ENCODE results near the gene ACKR1. TPM values are rescaled to one million over a fixed set of nuclear protein-coding genes. Genes with fewer than 3 reads are reported as not detected.
A peak's percentile ranks its signal among the peaks of the same experiment; 100 is the strongest.

The ACKR1 gene
- total RNA-seq, 1 experiment from 2014 or later: not detected

DNA sequence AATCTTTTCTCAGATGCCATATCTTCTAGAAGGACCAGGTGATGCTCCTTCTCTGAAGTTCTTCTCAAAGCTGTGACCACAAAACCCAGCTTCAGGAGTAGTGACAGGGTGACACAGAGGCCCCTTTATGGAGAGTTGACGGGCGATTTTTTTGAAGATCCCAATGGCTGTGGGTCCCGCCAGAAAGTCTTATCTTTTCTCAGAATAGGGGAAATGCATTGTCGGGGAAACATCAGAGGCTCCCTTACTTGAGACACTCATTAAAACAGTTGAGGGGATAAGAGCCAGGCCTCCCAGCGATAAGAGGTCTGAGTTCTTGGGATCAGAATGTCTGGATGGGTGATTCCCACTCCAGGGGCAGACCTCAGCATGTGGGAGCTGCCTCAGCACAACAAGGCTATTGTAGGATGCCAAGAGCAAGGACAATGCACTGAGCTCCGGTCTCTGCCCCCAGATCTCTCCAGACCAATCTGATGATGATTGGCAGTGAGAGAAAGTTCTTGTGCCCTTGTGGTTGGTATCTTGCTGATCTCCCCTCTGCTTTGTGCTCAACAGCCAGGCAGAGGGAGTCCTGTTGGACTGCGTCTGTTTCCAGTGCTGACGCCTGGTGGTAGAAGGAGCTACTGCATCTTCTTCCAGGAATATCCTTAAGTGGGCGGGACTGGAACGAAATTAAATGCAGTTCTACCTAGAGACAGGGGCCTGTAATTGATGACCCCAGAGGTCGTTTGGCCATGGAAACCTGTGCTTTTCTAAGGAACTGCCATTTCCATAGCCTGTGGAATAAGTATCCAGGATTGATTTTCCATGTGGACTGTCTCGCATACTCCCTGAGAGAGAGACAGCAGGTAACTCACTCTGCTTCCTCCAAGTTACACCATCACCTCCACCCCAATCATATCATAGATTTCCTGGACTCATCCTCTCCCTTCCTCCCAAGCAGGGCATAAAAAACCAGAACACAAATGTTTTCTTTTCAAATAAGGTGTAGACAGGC, 6.8 kb upstream of the ACKR1 start:
- no peaks in the 10 kb centered on the region for H3K36me3 ChIP-seq (ENCODE audit: insufficient read depth, low read length)
- H3K27ac ChIP-seq (ENCODE audit: low read length): no peak overlapping the region
- H3K4me2 ChIP-seq (ENCODE audit: low read depth, low read length, poor library complexity, severe bottlenecking): no peak overlapping the region
- H4K20me1 ChIP-seq (ENCODE audit: insufficient read depth, low read depth, low read length): no peaks in the 10 kb centered on the region; the same call in 1 of the 2 replicates
- no peak overlapping the region for H3K9ac ChIP-seq (ENCODE audit: low read length)
- H2AFZ ChIP-seq (ENCODE audit: low read length): no peak overlapping the region
- no peaks in the 10 kb centered on the region for H3K9me2 ChIP-seq (replicated peaks; ENCODE audit: insufficient read depth, low read length)
- H3K9me3 ChIP-seq (ENCODE audit: low read length): no peaks in the 10 kb centered on the region
- no peaks in the 10 kb centered on the region for H3K27me3 ChIP-seq (ENCODE audit: low read length)
- no peaks in the 10 kb centered on the region for H3K79me2 ChIP-seq (ENCODE audit: low read length)
- H3K4me3 ChIP-seq (ENCODE audit: low read length): no peak overlapping the region
- peak; percentile 90 for DNase-seq
- no peaks in the 10 kb centered on the region for H3K4me1 ChIP-seq (ENCODE audit: low read length)

DNA sequence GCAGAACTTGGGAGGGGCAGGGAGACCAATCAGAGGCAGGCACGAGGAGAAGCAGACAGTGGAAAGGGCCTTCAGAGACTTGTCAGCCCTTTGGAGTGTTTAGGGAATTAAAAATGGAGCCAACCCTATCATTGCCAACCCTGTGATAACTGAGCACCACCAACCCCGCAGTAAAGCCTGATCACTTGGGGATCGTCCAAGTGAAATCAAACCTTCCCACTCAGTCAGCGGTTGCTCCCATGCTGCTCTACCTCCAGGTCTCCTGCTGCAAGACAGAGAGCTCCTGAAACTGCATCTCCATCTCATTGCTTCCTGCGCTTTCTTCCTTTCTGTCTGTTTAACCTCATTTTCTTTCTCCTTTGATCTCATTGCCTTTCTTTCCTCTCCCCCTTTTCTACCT, 4.8 kb upstream of the ACKR1 start:
- Histone ChIP-seq H3K4me2 (ENCODE audit: low read depth, low read length, poor library complexity, severe bottlenecking) (no peak overlapping the region), H3K79me2 (ENCODE audit: low read length) (no peaks in the 10 kb centered on the region), H3K27me3 (ENCODE audit: low read length) (no peaks in the 10 kb centered on the region), H3K9me2 (replicated peaks; ENCODE audit: insufficient read depth, low read length) (no peaks in the 10 kb centered on the region), H3K4me3 (ENCODE audit: low read length) (no peak overlapping the region), H3K9ac (ENCODE audit: low read length) (no peak overlapping the region), H3K9me3 (ENCODE audit: low read length) (no peaks in the 10 kb centered on the region), H3K27ac (ENCODE audit: low read length) (no peak overlapping the region), H2AFZ (ENCODE audit: low read length) (no peak overlapping the region), H4K20me1 (ENCODE audit: insufficient read depth, low read depth, low read length) (no peaks in the 10 kb centered on the region; the same call in 1 of the 2 replicates), H3K36me3 (ENCODE audit: insufficient read depth, low read length) (no peaks in the 10 kb centered on the region), H3K4me1 (ENCODE audit: low read length) (no peaks in the 10 kb centered on the region)
- no peak for DNase-seq

DNA sequence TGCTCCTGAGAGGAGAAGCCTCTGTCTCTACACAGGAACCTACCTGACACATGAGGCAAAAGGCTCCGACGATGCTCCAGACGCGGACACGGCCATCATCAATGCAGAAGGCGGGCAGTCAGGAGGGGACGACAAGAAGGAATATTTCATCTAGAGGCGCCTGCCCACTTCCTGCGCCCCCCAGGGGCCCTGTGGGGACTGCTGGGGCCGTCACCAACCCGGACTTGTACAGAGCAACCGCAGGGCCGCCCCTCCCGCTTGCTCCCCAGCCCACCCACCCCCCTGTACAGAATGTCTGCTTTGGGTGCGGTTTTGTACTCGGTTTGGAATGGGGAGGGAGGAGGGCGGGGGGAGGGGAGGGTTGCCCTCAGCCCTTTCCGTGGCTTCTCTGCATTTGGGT, 3.9 kb upstream of the ACKR1 start:
- H3K27ac ChIP-seq (ENCODE audit: low read length): no peak overlapping the region
- H3K9ac ChIP-seq (ENCODE audit: low read length): no peak overlapping the region
- H3K9me2 ChIP-seq (replicated peaks; ENCODE audit: insufficient read depth, low read length): no peaks in the 10 kb centered on the region
- H3K4me2 ChIP-seq (ENCODE audit: low read depth, low read length, poor library complexity, severe bottlenecking): no peak overlapping the region
- H2AFZ ChIP-seq (ENCODE audit: low read length): no peak overlapping the region
- no peak for DNase-seq
- no peaks in the 10 kb centered on the region for H3K79me2 ChIP-seq (ENCODE audit: low read length)
- H3K4me1 ChIP-seq (ENCODE audit: low read length): no peaks in the 10 kb centered on the region
- H3K27me3 ChIP-seq (ENCODE audit: low read length): no peaks in the 10 kb centered on the region
- H3K4me3 ChIP-seq (ENCODE audit: low read length): no peak overlapping the region
- H4K20me1 ChIP-seq (ENCODE audit: insufficient read depth, low read depth, low read length): no peaks in the 10 kb centered on the region; the same call in 1 of the 2 replicates
- no peaks in the 10 kb centered on the region for H3K36me3 ChIP-seq (ENCODE audit: insufficient read depth, low read length)
- H3K9me3 ChIP-seq (ENCODE audit: low read length): no peaks in the 10 kb centered on the region

DNA sequence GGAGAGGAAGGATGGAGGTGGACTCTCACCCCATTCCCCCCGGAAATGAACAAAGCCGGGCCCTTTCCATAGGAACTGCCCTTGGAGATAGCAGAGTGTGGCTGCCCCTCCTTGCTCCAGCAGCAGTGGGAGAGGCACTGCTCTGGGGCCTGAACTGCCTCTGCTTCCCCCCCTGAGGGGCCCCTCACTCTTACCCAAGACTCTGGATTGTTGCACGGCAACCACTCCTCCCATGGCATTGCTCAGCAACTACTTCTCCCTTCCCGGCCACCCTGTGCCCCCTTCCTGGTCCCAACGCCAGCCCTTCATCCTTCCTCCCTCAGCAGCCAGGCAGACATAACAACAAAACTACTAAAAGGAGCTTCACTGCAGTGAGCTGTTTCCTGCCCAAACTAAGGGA, 3.0 kb upstream of the ACKR1 start:
- Histone ChIP-seq H3K79me2 (ENCODE audit: low read length) (no peaks in the 10 kb centered on the region), H2AFZ (ENCODE audit: low read length) (no peak overlapping the region), H3K9me3 (ENCODE audit: low read length) (no peaks in the 10 kb centered on the region), H3K4me3 (ENCODE audit: low read length) (no peak overlapping the region), H3K4me1 (ENCODE audit: low read length) (no peaks in the 10 kb centered on the region), H3K4me2 (ENCODE audit: low read depth, low read length, poor library complexity, severe bottlenecking) (no peak overlapping the region), H3K9me2 (replicated peaks; ENCODE audit: insufficient read depth, low read length) (no peaks in the 10 kb centered on the region), H4K20me1 (ENCODE audit: insufficient read depth, low read depth, low read length) (no peaks in the 10 kb centered on the region; the same call in 1 of the 2 replicates), H3K36me3 (ENCODE audit: insufficient read depth, low read length) (no peaks in the 10 kb centered on the region), H3K27me3 (ENCODE audit: low read length) (no peaks in the 10 kb centered on the region), H3K27ac (ENCODE audit: low read length) (no peak overlapping the region), H3K9ac (ENCODE audit: low read length) (no peak overlapping the region)
- DNase-seq: no peak

DNA sequence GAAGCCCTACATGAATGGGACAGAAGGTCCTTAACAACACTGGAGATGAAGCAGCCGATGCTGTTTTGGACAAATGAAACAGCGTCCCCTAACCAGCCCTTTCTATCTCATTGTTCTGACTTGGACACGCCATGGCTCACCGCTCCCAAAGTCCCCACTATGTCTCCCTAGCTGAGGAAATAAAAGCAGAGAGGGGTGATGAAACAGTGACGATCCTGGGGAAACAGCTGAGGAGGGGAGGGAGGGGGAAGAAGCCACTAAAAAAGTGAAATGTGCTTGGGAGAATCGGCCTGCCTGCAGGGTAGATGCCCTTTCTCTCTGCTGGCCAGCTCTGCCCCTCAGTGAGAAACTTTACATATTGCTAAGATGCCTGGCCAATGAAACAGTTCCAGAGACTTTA, 1.1 kb upstream of the ACKR1 start:
- Histone ChIP-seq H3K36me3 (ENCODE audit: insufficient read depth, low read length) (no peaks in the 10 kb centered on the region), H2AFZ (ENCODE audit: low read length) (no peak overlapping the region), H3K4me3 (ENCODE audit: low read length) (no peak overlapping the region), H3K9me3 (ENCODE audit: low read length) (no peaks in the 10 kb centered on the region), H3K9ac (ENCODE audit: low read length) (no peak overlapping the region), H3K4me2 (ENCODE audit: low read depth, low read length, poor library complexity, severe bottlenecking) (no peak overlapping the region), H3K9me2 (replicated peaks; ENCODE audit: insufficient read depth, low read length) (no peaks in the 10 kb centered on the region), H3K27me3 (ENCODE audit: low read length) (no peaks in the 10 kb centered on the region), H3K79me2 (ENCODE audit: low read length) (no peaks in the 10 kb centered on the region), H3K4me1 (ENCODE audit: low read length) (no peaks in the 10 kb centered on the region), H4K20me1 (ENCODE audit: insufficient read depth, low read depth, low read length) (no peaks in the 10 kb centered on the region), H3K27ac (ENCODE audit: low read length) (no peak overlapping the region)
- no peak for DNase-seq

DNA sequence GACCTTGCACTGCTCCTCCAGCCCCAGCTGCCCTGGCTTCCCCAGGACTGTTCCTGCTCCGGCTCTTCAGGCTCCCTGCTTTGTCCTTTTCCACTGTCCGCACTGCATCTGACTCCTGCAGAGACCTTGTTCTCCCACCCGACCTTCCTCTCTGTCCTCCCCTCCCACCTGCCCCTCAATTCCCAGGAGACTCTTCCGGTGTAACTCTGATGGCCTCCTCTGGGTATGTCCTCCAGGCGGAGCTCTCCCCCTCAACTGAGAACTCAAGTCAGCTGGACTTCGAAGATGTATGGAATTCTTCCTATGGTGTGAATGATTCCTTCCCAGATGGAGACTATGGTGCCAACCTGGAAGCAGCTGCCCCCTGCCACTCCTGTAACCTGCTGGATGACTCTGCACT, 550 bp downstream of the ACKR1 start:
- Histone ChIP-seq H3K9ac (ENCODE audit: low read length) (no peak overlapping the region), H3K4me1 (ENCODE audit: low read length) (no peaks in the 10 kb centered on the region), H3K79me2 (ENCODE audit: low read length) (no peaks in the 10 kb centered on the region), H3K9me2 (replicated peaks; ENCODE audit: insufficient read depth, low read length) (no peaks in the 10 kb centered on the region), H3K4me2 (ENCODE audit: low read depth, low read length, poor library complexity, severe bottlenecking) (no peak overlapping the region), H3K9me3 (ENCODE audit: low read length) (no peaks in the 10 kb centered on the region), H4K20me1 (ENCODE audit: insufficient read depth, low read depth, low read length) (no peaks in the 10 kb centered on the region), H3K27me3 (ENCODE audit: low read length) (no peaks in the 10 kb centered on the region), H3K36me3 (ENCODE audit: insufficient read depth, low read length) (no peaks in the 10 kb centered on the region), H2AFZ (ENCODE audit: low read length) (no peak overlapping the region), H3K27ac (ENCODE audit: low read length) (no peak overlapping the region), H3K4me3 (ENCODE audit: low read length) (no peak overlapping the region)
- DNase-seq: no peak

DNA sequence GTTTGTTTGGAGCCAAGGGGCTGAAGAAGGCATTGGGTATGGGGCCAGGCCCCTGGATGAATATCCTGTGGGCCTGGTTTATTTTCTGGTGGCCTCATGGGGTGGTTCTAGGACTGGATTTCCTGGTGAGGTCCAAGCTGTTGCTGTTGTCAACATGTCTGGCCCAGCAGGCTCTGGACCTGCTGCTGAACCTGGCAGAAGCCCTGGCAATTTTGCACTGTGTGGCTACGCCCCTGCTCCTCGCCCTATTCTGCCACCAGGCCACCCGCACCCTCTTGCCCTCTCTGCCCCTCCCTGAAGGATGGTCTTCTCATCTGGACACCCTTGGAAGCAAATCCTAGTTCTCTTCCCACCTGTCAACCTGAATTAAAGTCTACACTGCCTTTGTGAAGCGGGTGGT, 1.4 kb downstream of the ACKR1 start:
- Histone ChIP-seq H3K4me1 (ENCODE audit: low read length) (no peaks in the 10 kb centered on the region), H3K4me2 (ENCODE audit: low read depth, low read length, poor library complexity, severe bottlenecking) (no peak overlapping the region), H2AFZ (ENCODE audit: low read length) (no peak overlapping the region), H3K79me2 (ENCODE audit: low read length) (no peaks in the 10 kb centered on the region), H3K27ac (ENCODE audit: low read length) (no peak overlapping the region), H3K27me3 (ENCODE audit: low read length) (no peaks in the 10 kb centered on the region), H3K9ac (ENCODE audit: low read length) (no peak overlapping the region), H3K36me3 (ENCODE audit: insufficient read depth, low read length) (no peaks in the 10 kb centered on the region), H3K9me3 (ENCODE audit: low read length) (no peaks in the 10 kb centered on the region), H3K4me3 (ENCODE audit: low read length) (no peak overlapping the region), H4K20me1 (ENCODE audit: insufficient read depth, low read depth, low read length) (no peaks in the 10 kb centered on the region), H3K9me2 (replicated peaks; ENCODE audit: insufficient read depth, low read length) (no peaks in the 10 kb centered on the region)
- DNase-seq: no peak

DNA sequence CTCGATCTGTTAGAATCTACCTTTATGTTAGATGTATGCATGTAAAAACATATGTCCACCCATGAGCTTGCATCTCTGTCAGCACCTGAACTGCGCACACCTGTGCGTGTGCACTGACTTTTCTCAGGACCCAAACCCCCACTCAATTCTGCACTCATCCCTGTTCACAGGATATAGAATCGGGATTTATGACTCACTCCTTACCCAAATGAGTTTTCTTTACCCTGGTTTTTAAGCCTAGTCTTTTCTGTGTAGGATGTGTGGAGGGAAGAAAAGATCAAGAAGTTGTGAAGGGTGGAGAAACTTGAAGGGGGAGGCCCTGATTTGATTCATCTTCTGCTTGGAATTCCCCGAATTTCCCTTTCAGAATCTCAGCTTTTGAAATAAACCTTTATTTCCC, 2.4 kb downstream of the ACKR1 start:
- no peak for DNase-seq
- no peaks in the 10 kb centered on the region for H4K20me1 ChIP-seq (ENCODE audit: insufficient read depth, low read depth, low read length)
- no peak overlapping the region for H3K27ac ChIP-seq (ENCODE audit: low read length)
- H3K9me3 ChIP-seq (ENCODE audit: low read length): no peaks in the 10 kb centered on the region
- H3K9ac ChIP-seq (ENCODE audit: low read length): no peak overlapping the region
- H3K36me3 ChIP-seq (ENCODE audit: insufficient read depth, low read length): no peaks in the 10 kb centered on the region
- H3K4me1 ChIP-seq (ENCODE audit: low read length): no peaks in the 10 kb centered on the region
- H3K4me2 ChIP-seq (ENCODE audit: low read depth, low read length, poor library complexity, severe bottlenecking): no peak overlapping the region
- no peaks in the 10 kb centered on the region for H3K9me2 ChIP-seq (replicated peaks; ENCODE audit: insufficient read depth, low read length)
- H2AFZ ChIP-seq (ENCODE audit: low read length): no peak overlapping the region
- H3K4me3 ChIP-seq (ENCODE audit: low read length): no peak overlapping the region
- H3K79me2 ChIP-seq (ENCODE audit: low read length): no peaks in the 10 kb centered on the region
- H3K27me3 ChIP-seq (ENCODE audit: low read length): no peaks in the 10 kb centered on the region

Measured in Karpas-422 (cell line).